Upper lobe of left lung (tissue), 4 donors: ENCODE results near the gene AP2A2.

Source experiments
- POLR2A ChIP-seq, 4 donors: fragments of 450-650 bp; IDR thresholded peaks; one replicate each; pipeline ENCODE4 v1.5.1; 2016 to 2017; ENCODE audit warnings: antibody characterized with exemption in 4 of 4, mild to moderate bottlenecking in 2 of 4
- TF ChIP-seq, protein P1 (sequence below), 6 experiments: fragments of 450-650 bp in 4 of 6; fragments of 200-600 bp in 2 of 6; sonication (generic) in 2 of 6; IDR thresholded peaks; one replicate each; pipeline ENCODE4 v1.5.1; 2016 to 2019; ENCODE audit warnings: antibody characterized with exemption in 6 of 6

GRCh38 chr11:1036303-1036923 is 110.7 kb downstream of the AP2A2 start, which contains the start of gene MUC6:
- TF ChIP-seq, protein P1, sequence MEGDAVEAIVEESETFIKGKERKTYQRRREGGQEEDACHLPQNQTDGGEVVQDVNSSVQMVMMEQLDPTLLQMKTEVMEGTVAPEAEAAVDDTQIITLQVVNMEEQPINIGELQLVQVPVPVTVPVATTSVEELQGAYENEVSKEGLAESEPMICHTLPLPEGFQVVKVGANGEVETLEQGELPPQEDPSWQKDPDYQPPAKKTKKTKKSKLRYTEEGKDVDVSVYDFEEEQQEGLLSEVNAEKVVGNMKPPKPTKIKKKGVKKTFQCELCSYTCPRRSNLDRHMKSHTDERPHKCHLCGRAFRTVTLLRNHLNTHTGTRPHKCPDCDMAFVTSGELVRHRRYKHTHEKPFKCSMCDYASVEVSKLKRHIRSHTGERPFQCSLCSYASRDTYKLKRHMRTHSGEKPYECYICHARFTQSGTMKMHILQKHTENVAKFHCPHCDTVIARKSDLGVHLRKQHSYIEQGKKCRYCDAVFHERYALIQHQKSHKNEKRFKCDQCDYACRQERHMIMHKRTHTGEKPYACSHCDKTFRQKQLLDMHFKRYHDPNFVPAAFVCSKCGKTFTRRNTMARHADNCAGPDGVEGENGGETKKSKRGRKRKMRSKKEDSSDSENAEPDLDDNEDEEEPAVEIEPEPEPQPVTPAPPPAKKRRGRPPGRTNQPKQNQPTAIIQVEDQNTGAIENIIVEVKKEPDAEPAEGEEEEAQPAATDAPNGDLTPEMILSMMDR (IDR thresholded peaks at IDR 0.05) = no peak
- TF ChIP-seq POLR2A (IDR thresholded peaks at IDR 0.05) = no peak
